ENCODE measurements around the gene COL18A1. TPM values are rescaled to one million over a fixed set of nuclear protein-coding genes. Genes with fewer than 3 reads are reported as not detected.
"Not testable (repeated sequence)": the region's sequence is repeated elsewhere in the genome, so short reads cannot be mapped to it uniquely, and the experiment has no call there.

COL18A1 gene
- total and polyA plus RNA-seq, 2 experiments from 2014 or later, result 97.1 to 140 TPM

DNA sequence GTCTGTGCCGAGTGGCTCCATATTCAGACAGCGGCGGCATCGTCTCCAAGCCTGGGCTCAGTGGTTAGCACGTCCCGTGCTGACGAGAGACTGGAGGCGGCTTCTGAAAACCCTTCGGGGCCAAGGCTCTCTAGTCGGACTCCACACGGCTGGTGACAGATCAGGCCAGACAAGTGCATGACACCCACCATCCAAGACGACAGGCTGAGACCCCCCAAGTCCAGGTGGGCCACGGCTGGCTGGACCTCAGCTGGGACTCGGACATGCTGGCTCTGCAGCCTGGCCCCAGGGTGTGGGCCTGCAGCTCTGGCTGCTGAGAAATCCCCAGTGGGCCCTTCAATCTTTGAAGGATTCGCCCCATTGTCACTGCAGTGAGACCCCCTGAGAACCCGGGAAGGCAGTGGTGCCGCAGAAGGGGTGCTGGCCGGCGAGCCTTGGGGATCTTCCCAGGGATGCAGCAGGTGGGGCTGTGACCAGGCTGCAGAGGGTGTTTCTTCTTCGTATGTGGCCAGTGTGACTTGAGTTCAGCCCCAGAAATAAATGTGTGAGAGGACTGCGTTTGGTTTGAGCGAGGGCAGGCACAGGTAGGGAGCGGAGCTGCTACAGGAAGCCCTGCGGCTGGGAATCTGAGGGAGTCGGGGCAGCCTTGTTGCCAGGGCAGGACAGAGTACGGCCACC lies 153.2 kb downstream of the COL18A1 start:
- Histone ChIP-seq H3K4me3 (no peak overlapping the region), H3K9me2 (replicated peaks; ENCODE audit: insufficient read depth) (no peaks in the 10 kb centered on the region), H3K27ac (no peak overlapping the region), H3K36me3 (replicated peaks; ENCODE audit: insufficient read depth, low read depth) (no peaks in the 10 kb centered on the region), H2AFZ (no peak overlapping the region), H3K4me1 (ENCODE audit: insufficient read depth) (peaks cover 4% of the 10 kb centered on the region), H3K79me2 (no peaks in the 10 kb centered on the region), H3K27me3 (no peaks in the 10 kb centered on the region), H3K4me2 (no peak overlapping the region), H4K20me1 (ENCODE audit: insufficient read depth, poor library complexity, severe bottlenecking) (no peaks in the 10 kb centered on the region), H3K9me3 (ENCODE audit: low read depth) (no peaks in the 10 kb centered on the region)
- TF ChIP-seq, protein P1, sequence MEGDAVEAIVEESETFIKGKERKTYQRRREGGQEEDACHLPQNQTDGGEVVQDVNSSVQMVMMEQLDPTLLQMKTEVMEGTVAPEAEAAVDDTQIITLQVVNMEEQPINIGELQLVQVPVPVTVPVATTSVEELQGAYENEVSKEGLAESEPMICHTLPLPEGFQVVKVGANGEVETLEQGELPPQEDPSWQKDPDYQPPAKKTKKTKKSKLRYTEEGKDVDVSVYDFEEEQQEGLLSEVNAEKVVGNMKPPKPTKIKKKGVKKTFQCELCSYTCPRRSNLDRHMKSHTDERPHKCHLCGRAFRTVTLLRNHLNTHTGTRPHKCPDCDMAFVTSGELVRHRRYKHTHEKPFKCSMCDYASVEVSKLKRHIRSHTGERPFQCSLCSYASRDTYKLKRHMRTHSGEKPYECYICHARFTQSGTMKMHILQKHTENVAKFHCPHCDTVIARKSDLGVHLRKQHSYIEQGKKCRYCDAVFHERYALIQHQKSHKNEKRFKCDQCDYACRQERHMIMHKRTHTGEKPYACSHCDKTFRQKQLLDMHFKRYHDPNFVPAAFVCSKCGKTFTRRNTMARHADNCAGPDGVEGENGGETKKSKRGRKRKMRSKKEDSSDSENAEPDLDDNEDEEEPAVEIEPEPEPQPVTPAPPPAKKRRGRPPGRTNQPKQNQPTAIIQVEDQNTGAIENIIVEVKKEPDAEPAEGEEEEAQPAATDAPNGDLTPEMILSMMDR (IDR thresholded peaks at IDR 0.05; ENCODE audit: poor library complexity), result no peak
- TF ChIP-seq EZH2 (IDR thresholded peaks at IDR 0.05; ENCODE audit: borderline replicate concordance), result no peak
- no peak for TF ChIP-seq EZH2phosphoT487 (IDR thresholded peaks at IDR 0.05; ENCODE audit: low read depth, severe bottlenecking, unreplicated experiment)
- 94% methylated on average over 26 of the region's 26 CpGs for WGBS (ENCODE audit: low lambda C conversion rate, missing lambda C conversion rate)
- no peak for DNase-seq (ENCODE audit: low spot score)

DNA sequence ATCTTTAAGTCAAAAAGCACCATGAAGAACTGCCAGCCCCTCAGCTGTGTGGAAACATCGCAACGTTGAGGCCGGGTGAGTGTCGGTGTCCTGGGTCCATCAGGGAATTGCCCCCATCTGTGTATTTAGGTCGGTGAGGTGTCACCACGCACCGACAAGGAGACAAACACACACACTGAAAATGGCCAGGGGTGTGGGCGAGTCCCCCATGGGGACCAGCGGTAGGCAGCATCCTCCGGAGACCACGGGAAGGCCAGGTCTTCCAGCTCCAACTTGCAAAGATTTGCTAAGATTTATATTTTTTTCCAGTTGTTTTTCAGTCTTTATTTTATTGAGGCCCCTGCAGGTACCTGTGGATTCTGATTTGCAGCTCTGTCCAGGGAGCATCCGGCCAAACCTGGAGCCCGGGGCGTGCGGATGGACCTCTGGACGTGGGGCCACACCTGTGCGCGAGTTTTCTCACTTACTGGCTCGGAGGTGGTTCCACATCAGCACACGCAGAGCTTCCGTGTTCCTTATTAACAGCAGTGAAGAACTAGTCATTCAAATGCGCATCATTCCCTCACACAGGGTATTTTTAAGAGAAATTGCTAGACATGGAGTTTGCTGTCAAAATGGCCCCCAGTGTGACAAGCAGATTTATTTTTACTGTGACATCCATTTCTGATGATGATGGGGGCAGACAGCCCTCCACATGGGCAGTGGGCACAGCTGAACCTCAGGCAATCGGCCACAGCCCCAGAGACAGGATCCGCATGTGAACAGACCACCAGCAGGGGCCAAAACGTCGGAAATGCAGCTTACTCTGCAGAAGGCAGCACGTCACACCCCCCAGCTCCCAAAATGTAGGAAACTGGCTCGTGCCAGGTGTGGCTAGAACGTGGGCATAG lies 154.5 kb downstream of the COL18A1 start:
- Histone ChIP-seq H3K36me3 (replicated peaks; ENCODE audit: insufficient read depth, low read depth) (no peaks in the 10 kb centered on the region), H2AFZ (no peak overlapping the region), H3K9me2 (replicated peaks; ENCODE audit: insufficient read depth) (no peaks in the 10 kb centered on the region), H3K4me3 (no peak overlapping the region), H3K9me3 (ENCODE audit: low read depth) (no peaks in the 10 kb centered on the region), H4K20me1 (ENCODE audit: insufficient read depth, poor library complexity, severe bottlenecking) (no peaks in the 10 kb centered on the region), H3K79me2 (no peaks in the 10 kb centered on the region), H3K27ac (no peak overlapping the region), H3K4me1 (ENCODE audit: insufficient read depth) (peaks cover 4% of the 10 kb centered on the region), H3K4me2 (no peak overlapping the region), H3K27me3 (no peaks in the 10 kb centered on the region)
- no peak for TF ChIP-seq EZH2 (IDR thresholded peaks at IDR 0.05; ENCODE audit: borderline replicate concordance)
- TF ChIP-seq, protein P1 (IDR thresholded peaks at IDR 0.05; ENCODE audit: poor library complexity), result no peak
- TF ChIP-seq EZH2phosphoT487 (IDR thresholded peaks at IDR 0.05; ENCODE audit: low read depth, severe bottlenecking, unreplicated experiment), result no peak
- WGBS (ENCODE audit: low lambda C conversion rate, missing lambda C conversion rate), result 88% methylated on average over 29 of the region's 29 CpGs
- no peak for DNase-seq (ENCODE audit: low spot score)

DNA sequence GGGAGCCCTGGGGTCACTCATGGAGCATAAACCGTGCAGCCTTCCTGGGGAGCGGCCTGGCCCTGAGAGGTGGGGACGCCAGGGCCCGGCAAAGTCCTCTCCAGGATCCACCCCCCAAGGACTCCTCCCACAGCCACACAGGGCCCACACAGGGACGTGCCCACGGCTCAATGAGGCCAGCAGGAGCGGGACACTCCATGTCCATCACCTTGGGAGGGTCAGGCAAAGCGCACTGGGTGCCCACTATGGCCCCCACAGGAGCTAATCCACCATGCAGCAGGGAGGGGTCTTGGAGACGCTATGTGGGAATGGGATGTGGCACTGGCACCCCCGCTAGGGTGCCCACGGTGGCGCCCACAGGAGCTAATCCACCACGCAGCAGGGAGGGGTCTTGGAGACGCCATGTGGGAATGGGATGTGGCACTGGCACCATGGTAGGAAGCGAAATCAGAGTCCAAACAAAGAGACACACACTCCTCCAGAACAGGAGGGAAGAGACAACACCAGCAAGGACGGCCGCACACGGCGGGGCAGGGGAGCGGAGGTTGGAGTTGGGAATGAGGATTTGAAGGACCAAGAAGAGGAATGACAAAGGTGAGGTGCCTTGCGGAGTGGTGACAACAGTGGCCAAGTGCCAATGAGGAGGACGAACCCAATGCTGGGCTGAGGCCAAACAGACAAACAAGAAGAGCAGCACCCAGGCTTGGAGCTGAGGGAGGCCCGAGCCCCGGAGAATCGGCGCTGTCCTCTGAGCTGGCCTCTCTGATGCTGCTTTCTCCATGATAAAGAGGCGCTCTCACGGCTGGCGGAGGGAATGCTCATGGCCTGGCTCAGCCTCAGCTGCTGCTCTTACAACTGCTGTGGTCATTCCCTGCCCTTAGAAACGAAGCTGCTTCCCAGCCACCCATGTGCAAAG lies 155.4 kb downstream of the COL18A1 start:
- Histone ChIP-seq H3K27me3 (no peaks in the 10 kb centered on the region), H3K4me3 (no peak overlapping the region), H3K9me3 (ENCODE audit: low read depth) (no peaks in the 10 kb centered on the region), H3K9me2 (replicated peaks; ENCODE audit: insufficient read depth) (no peaks in the 10 kb centered on the region), H3K4me1 (ENCODE audit: insufficient read depth) (peaks cover 4% of the 10 kb centered on the region), H3K79me2 (no peaks in the 10 kb centered on the region), H3K27ac (no peak overlapping the region), H3K36me3 (replicated peaks; ENCODE audit: insufficient read depth, low read depth) (no peaks in the 10 kb centered on the region), H4K20me1 (ENCODE audit: insufficient read depth, poor library complexity, severe bottlenecking) (no peaks in the 10 kb centered on the region), H2AFZ (no peak overlapping the region), H3K4me2 (no peak overlapping the region)
- TF ChIP-seq EZH2 (IDR thresholded peaks at IDR 0.05; ENCODE audit: borderline replicate concordance) (no peak), EZH2phosphoT487 (IDR thresholded peaks at IDR 0.05; ENCODE audit: low read depth, severe bottlenecking, unreplicated experiment) (no peak)
- TF ChIP-seq, protein P1 (IDR thresholded peaks at IDR 0.05; ENCODE audit: poor library complexity), result no peak
- 88% methylated on average over 27 of the region's 30 CpGs for WGBS (ENCODE audit: low lambda C conversion rate, missing lambda C conversion rate)
- no peak for DNase-seq (ENCODE audit: low spot score)

DNA sequence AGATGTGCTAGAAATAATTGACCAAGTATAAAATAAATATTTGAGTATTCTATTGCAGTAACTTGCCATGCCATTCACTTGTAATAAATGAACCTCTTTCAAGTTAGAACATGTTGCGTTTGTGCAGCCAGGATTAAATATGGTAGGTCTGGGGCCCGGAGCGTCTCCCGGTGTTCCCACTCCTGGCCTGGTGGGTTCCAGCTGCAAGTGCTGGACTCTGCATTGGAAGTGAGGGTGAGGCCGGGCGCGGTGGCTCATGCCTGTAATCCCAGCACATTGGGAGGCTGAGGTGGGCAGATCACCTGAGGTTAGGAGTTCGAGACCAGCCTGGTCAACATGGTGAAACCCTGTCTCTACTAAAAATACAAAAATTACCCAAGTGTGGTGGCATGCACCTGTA lies 156.3 kb downstream of the COL18A1 start:
- not testable (repeated sequence) for H3K9me3 ChIP-seq (ENCODE audit: low read depth); DNase-seq (ENCODE audit: low spot score); H3K27me3 ChIP-seq; H3K27ac ChIP-seq; H3K4me2 ChIP-seq; H3K9me2 ChIP-seq (replicated peaks; ENCODE audit: insufficient read depth); H3K79me2 ChIP-seq; H4K20me1 ChIP-seq (ENCODE audit: insufficient read depth, poor library complexity, severe bottlenecking); H3K36me3 ChIP-seq (replicated peaks; ENCODE audit: insufficient read depth, low read depth); H3K4me3 ChIP-seq; H2AFZ ChIP-seq; H3K4me1 ChIP-seq (ENCODE audit: insufficient read depth)
- 87% methylated on average over 8 of the region's 8 CpGs for WGBS (ENCODE audit: low lambda C conversion rate, missing lambda C conversion rate)

Data from hepatocyte (in vitro differentiated cells).